ENCODE measurements around the gene IL5RA.

The IL5RA gene

DNA sequence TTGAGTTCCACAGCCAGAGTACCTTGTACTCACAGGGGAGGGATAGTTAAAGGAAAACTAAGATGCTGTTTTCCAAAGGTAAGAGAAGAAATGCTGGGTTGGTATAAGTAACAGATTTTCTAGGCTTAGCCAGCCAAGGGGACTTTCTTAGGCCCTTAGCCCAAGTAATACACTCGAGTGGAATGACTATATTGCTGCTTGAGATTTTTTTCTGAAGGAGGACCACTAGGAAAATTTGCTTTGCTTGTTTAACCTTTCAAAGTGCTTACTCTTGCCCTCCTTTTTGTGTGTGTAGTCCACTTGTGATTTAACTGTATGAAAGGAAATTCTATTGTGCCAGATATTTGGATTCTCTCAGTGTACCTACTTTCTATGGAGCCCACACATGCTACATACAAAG is 50.5 kb downstream of the IL5RA start:
- no peak overlapping the region for H3K4me3 ChIP-seq (ENCODE audit: low read depth, low read length)
- no peak for DNase-seq (ENCODE audit: low read depth)
- TF ChIP-seq, protein P1, sequence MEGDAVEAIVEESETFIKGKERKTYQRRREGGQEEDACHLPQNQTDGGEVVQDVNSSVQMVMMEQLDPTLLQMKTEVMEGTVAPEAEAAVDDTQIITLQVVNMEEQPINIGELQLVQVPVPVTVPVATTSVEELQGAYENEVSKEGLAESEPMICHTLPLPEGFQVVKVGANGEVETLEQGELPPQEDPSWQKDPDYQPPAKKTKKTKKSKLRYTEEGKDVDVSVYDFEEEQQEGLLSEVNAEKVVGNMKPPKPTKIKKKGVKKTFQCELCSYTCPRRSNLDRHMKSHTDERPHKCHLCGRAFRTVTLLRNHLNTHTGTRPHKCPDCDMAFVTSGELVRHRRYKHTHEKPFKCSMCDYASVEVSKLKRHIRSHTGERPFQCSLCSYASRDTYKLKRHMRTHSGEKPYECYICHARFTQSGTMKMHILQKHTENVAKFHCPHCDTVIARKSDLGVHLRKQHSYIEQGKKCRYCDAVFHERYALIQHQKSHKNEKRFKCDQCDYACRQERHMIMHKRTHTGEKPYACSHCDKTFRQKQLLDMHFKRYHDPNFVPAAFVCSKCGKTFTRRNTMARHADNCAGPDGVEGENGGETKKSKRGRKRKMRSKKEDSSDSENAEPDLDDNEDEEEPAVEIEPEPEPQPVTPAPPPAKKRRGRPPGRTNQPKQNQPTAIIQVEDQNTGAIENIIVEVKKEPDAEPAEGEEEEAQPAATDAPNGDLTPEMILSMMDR (conservative IDR thresholded peaks at IDR 0.05; ENCODE audit: low read depth, low read length): no peak

DNA sequence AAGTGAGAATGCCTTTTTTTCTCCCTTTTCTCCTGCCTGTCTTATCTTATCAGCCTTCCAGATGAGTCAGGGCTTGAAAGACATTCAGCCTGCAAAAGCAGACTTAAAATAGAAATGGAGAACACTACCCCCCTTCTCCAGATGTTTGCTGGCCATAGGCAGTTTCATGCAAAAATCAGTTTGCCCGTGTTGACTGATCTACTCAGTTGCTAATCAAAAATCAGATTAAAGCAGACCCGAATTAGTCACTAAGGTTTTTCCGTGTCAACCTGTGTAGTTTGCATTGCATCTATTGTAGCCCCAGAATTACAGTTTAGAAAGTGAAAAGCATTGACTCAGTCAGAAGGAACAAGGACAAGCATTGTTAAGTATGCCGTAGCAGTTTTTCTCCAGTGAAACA is 56.2 kb downstream of the IL5RA start:
- H3K4me3 ChIP-seq (ENCODE audit: low read depth, low read length): no peak overlapping the region
- DNase-seq (ENCODE audit: low read depth): peak; percentile 1
- TF ChIP-seq, protein P1 (conservative IDR thresholded peaks at IDR 0.05; ENCODE audit: low read depth, low read length): no peak

DNA sequence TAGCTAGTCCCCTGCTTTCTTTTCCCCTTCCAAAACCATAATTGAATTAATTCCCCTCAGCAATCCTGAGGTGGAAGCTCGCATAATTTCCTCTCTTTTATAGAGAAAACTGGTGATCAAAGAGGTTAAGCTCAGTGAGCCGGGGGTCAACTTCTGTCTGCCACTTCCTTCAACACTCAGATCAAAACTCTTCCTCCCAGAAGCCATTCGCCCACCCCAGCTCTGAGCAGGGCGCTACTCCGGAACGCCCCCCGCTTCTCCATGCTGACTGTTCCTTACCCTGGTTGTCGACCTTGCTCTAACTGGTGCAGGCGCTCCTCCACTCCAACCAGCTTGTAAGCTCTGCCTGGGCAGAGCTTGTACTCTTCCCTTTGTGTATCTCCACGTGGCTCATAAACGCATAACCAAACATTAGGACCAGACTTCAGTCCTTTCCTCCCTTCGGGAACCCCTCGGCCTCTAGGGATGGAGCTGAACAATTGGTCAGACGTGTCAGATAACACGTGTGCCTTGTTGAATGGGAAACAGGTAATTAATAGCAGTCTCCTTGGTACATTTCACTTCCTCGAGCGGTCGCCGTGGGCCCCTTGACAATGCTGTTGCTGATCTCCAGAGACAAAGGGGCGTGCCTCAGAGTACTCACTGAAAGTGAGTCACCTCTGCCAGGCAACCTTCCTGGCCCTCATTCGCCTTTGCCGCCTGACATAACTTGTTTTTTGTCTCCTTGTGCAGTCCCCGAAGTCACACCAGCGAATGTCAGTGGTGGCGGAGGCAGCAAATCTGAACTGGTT is 71.8 kb downstream of the IL5RA start:
- no peak for DNase-seq (ENCODE audit: low read depth)
- TF ChIP-seq, protein P1 (conservative IDR thresholded peaks at IDR 0.05; ENCODE audit: low read depth, low read length): no peak
- no peak overlapping the region for H3K4me3 ChIP-seq (ENCODE audit: low read depth, low read length)

DNA sequence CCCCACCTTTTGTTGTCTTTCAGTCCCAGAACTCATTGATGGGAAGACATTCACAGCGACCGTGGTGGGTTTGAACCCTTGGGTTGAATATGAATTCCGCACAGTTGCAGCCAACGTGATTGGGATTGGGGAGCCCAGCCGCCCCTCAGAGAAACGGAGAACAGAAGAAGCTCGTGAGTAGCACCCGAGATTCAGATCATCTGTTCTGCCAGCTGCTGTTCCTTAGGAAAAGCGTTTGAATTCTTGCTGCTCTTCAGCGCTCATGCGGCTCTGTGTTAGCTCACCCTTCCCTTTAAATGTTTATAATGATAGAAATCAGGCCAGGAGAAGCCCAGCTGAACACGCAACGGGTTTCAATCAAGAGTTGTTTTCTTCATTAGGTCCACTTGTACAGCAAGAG is 73.0 kb downstream of the IL5RA start:
- H3K4me3 ChIP-seq (ENCODE audit: low read depth, low read length): no peak overlapping the region
- DNase-seq (ENCODE audit: low read depth): no peak
- TF ChIP-seq, protein P1 (conservative IDR thresholded peaks at IDR 0.05; ENCODE audit: low read depth, low read length): no peak

DNA sequence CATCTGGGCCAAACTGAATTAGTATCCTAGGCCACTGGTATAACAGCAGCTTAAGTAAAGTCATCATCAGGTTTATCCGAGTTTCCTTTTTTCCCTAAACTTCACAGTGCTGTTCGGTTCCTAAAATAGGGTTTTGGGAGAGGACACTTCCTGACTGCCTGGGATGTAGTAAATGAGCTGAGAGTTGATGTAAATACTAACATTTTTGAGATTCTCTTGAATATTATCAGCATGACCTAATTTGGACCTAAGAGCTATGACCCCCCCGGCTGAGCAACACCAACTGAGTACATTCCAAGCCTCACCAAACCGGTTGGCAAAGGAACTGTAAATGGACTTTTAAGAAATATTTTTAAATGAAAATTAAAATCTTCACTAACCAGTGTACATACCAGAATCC is 78.8 kb downstream of the IL5RA start:
- no peak overlapping the region for H3K4me3 ChIP-seq (ENCODE audit: low read depth, low read length)
- DNase-seq (ENCODE audit: low read depth): no peak
- TF ChIP-seq, protein P1 (conservative IDR thresholded peaks at IDR 0.05; ENCODE audit: low read depth, low read length): no peak

DNA sequence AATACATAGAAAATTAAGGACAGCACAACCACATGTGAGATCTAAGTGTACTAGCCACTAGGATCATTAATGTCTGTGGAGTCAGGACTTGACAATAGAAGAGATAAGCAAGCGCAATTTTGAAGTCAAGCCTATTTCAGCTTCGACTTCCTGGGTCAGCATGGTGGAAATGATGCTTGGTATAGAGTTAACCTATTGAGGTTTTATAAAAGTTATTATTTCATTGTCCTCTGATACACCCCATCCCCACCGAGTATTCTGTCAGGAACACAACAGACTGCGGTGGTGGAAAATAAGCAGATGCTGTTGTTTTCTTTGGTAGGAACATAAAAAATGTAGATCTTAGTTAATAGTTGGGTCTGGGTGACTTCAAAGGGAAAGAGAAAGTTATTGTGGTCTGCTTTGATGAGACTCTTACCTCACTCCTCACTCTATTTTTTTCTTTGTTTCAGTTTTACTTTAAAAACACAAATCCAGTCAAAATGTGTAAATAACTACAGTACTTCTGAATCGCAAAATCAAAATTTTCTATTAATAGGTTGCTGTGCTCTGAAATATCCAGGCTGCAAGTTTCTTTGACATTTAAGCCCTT is 82.1 kb downstream of the IL5RA start:
- DNase-seq (ENCODE audit: low read depth): no peak
- TF ChIP-seq, protein P1 (conservative IDR thresholded peaks at IDR 0.05; ENCODE audit: low read depth, low read length): no peak
- no peak overlapping the region for H3K4me3 ChIP-seq (ENCODE audit: low read depth, low read length)

Measured in choroid plexus epithelial cell (primary cell).